ENCODE data around the gene SCFD2. TPM values are rescaled to one million over a fixed set of nuclear protein-coding genes. Genes with fewer than 3 reads are reported as not detected.

The SCFD2 gene
- polyA plus RNA-seq, 1 of the 3 experiments (the other 2 are of a cell fraction) = 14.1 TPM

- no peak overlapping the region; the same call in 1 of the 2 replicates for H3K9ac ChIP-seq
- POLR2A ChIA-PET = interaction anchor here (1.3 kb wide), 1 partner anchor 129 kb away, joined by 3 read pairs; no protein-coding TSS in a partner anchor
- CTCF ChIA-PET = interaction anchor here (1.5 to 1.6 kb wide), 2 partner anchors 70 to 140 kb away, joined by 3 read pairs; no protein-coding TSS in a partner anchor
- peak overlapping the region; percentile 79 to 100 for H3K27ac ChIP-seq (ENCODE audit: low read depth in 2 of 2, low read length in 1 of 2)
- no peaks in the 10 kb centered on the region for H3K9me2 ChIP-seq
- H2AFZ ChIP-seq (ENCODE audit: low read depth) = peak overlapping the region; percentile 75
- no peaks in the 10 kb centered on the region for H3K79me2 ChIP-seq (ENCODE audit: insufficient read depth)
- no peaks in the 10 kb centered on the region for H4K20me1 ChIP-seq (ENCODE audit: insufficient read depth)
- H3K4me3 ChIP-seq (ENCODE audit: low read depth in 2 of 2, low read length in 1 of 2) = no peak overlapping the region; a peak in 1 of 4 replicates
- peaks cover 0 to 64% of the 10 kb centered on the region in 2 experiments; a peak in 2 of 4 replicates for H3K4me1 ChIP-seq (ENCODE audit: control insufficient read depth in 1 of 2, insufficient read depth in 2 of 2, low read depth in 1 of 2, low read length in 1 of 2)
- no peaks in the 10 kb centered on the region for H3K9me3 ChIP-seq
- 18% methylated on average over 16 of the region's 18 CpGs for WGBS (ENCODE audit: low lambda C conversion rate)
- DNase-seq = peak; percentile 62
- H3K4me2 ChIP-seq = peak overlapping the region; percentile 57; the same call in 1 of the 2 replicates
- H3K27me3 ChIP-seq (ENCODE audit: insufficient read depth) = no peaks in the 10 kb centered on the region
- no peaks in the 10 kb centered on the region for H3K36me3 ChIP-seq (replicated peaks in 1 of 2; ENCODE audit: control insufficient read depth in 1 of 2, insufficient read depth in 2 of 2, low read length in 1 of 2)
- peaks cover 7% of the 10 kb centered on the region for H3F3A ChIP-seq (replicated peaks; ENCODE audit: insufficient read depth)
- TF ChIP-seq SIN3A (IDR thresholded peaks at IDR 0.05; ENCODE audit: borderline replicate concordance, low read depth, low read length) (no peak), TEAD4 (IDR thresholded peaks at IDR 0.05; ENCODE audit: borderline replicate concordance, insufficient read depth) (no peak), SMC3 (IDR thresholded peaks at IDR 0.05; ENCODE audit: low read depth, low read length) (peak; percentile 13; the same call in 1 of the 2 replicates), RAD21 (IDR thresholded peaks at IDR 0.05; ENCODE audit: low read length) (peak; percentile 24), REST (IDR thresholded peaks at IDR 0.05; ENCODE audit: low read depth, low read length) (no peak), GABPA (IDR thresholded peaks at IDR 0.05; ENCODE audit: low read depth) (no peak), CTCF (IDR thresholded peaks at IDR 0.05) (no peak), TCF12 (IDR thresholded peaks at IDR 0.05) (peak; percentile 68), GATA2 (CRISPR knock-in tag; IDR thresholded peaks at IDR 0.05) (no peak), ZBTB33 (IDR thresholded peaks at IDR 0.05; ENCODE audit: borderline replicate concordance, low read depth) (no peak), FOSL2 (IDR thresholded peaks at IDR 0.05; ENCODE audit: borderline replicate concordance, low read depth) (no peak), MAX (IDR thresholded peaks at IDR 0.05; ENCODE audit: low read depth) (no peak; the same call in 1 of the 2 replicates), IRF3 (IDR thresholded peaks at IDR 0.05; ENCODE audit: low read depth, low read length) (no peak), MEF2A (IDR thresholded peaks at IDR 0.05; ENCODE audit: borderline replicate concordance, low read depth) (no peak), YY1 (IDR thresholded peaks at IDR 0.05; ENCODE audit: low read depth) (no peak), USF2 (IDR thresholded peaks at IDR 0.05; ENCODE audit: borderline replicate concordance, low read depth, low read length) (no peak), FOXJ3 (CRISPR knock-in tag; IDR thresholded peaks at IDR 0.05) (no peak), ELF1 (IDR thresholded peaks at IDR 0.05) (no peak), RFX5 (IDR thresholded peaks at IDR 0.05; ENCODE audit: low read length) (0 out of 2 replicates have a peak, but pooled peaks have one; percentile 41), MXI1 (IDR thresholded peaks at IDR 0.05; ENCODE audit: low read depth, low read length) (peak; percentile 18; the same call in 1 of the 2 replicates), EZH2phosphoT487 (IDR thresholded peaks at IDR 0.05; ENCODE audit: borderline replicate concordance, low read depth) (no peak)
These were observed 524.0 kb downstream of the SCFD2 start for GRCh38 chr4:52841682-52842456.
